Measurements from ENCODE around the gene CRTC2. TPM values are rescaled to one million over a fixed set of nuclear protein-coding genes. Genes with fewer than 3 reads are reported as not detected.

Gene CRTC2
- total and polyA plus RNA-seq, 12 donors = 14.6 to 50.5 (median 18.6) TPM

GRCh38 chr1:153928791-153929341 is 29.5 kb downstream of the CRTC2 start:
- no peak for TF ChIP-seq CTCF (IDR thresholded peaks at IDR 0.05)
- peak in 1 of 8 donors; percentile 9 for ATAC-seq

GRCh38 chr1:153928245-153928644 is 30.2 kb downstream of the CRTC2 start:
- H3K27me3 ChIP-seq = no peaks in the 10 kb centered on the region
- 68 to 89% methylated on average over 1 of the region's 1 CpG for WGBS, 2 donors
- intact Hi-C loops (cut with DNase I) = no loop called here
- peaks cover 0 to 44% (median 22%) of the 10 kb centered on the region in 9 donors for H3K36me3 ChIP-seq
- DNase-seq = no peak
- no peak for TF ChIP-seq CTCF (IDR thresholded peaks at IDR 0.05)
- H3K27ac ChIP-seq = peak overlapping the region in 6 of 10 donors; percentile 4 to 71 (median 40)
- H3K4me1 ChIP-seq = peaks cover 0 to 23% (median 9%) of the 10 kb centered on the region in 9 donors
- no peaks in the 10 kb centered on the region for H3K9me3 ChIP-seq
- no peak overlapping the region for H3K4me3 ChIP-seq
- no peak for ATAC-seq

More at GRCh38 chr1:153928791-153929341, 29.5 kb downstream of the CRTC2 start:
- H3K4me3 ChIP-seq = no peak overlapping the region
- no peaks in the 10 kb centered on the region for H3K9me3 ChIP-seq
- no peaks in the 10 kb centered on the region for H3K27me3 ChIP-seq
- peaks cover 0 to 50% (median 29%) of the 10 kb centered on the region in 9 donors for H3K36me3 ChIP-seq
- H3K27ac ChIP-seq = peak overlapping the region in 6 of 10 donors; percentile 4 to 71 (median 38)
- DNase-seq = no peak
- intact Hi-C loops (cut with DNase I) = no loop called here
- 49 to 62% methylated on average over 4 of the region's 4 CpGs for WGBS, 2 donors
- peaks cover 0 to 19% (median 5%) of the 10 kb centered on the region in 9 donors for H3K4me1 ChIP-seq

- Histone ChIP-seq H3K36me3 (peaks cover 0 to 26% (median 10%) of the 10 kb centered on the region in 9 donors), H3K27me3 (no peaks in the 10 kb centered on the region), H3K27ac (no peak overlapping the region), H3K9me3 (no peaks in the 10 kb centered on the region), H3K4me1 (peaks cover 0 to 29% (median 12%) of the 10 kb centered on the region in 9 donors), H3K4me3 (no peak overlapping the region)
- no peak for TF ChIP-seq CTCF (IDR thresholded peaks at IDR 0.05)
- WGBS, 2 donors = 83 to 85% methylated on average over 4 of the region's 4 CpGs
- intact Hi-C loops (cut with DNase I) = no loop called here
- ATAC-seq (no peak), DNase-seq (no peak)
Measured at GRCh38 chr1:153926405-153926804, 32.0 kb downstream of the CRTC2 start.

- no peaks in the 10 kb centered on the region for H3K27me3 ChIP-seq
- H3K36me3 ChIP-seq = peaks cover 0 to 17% (median 0%) of the 10 kb centered on the region in 9 donors
- WGBS, 2 donors = 0% methylated on average over 53 of the region's 53 CpGs
Measured at GRCh38 chr1:153922972-153923925, 35.2 kb downstream of the CRTC2 start, which contains the start of gene GATAD2B. TSS of gene GATAD2B (minus strand) at chr1:153922972. CDS start at chr1:153828347, 94,625 bp downstream.

More at GRCh38 chr1:153922972-153923925, 35.2 kb downstream of the CRTC2 start, which contains the start of gene GATAD2B:
- peak within 1 kb of the TSS; percentile 82 to 94 (median 90) for H3K27ac ChIP-seq
- intact Hi-C loops (cut with DNase I) = loop anchor here in 5 of 10 donors (2.0 to 5.0 kb wide), 5 partner anchors 22 to 126 kb away; no protein-coding TSS in a partner anchor
- DNase-seq = peak; percentile 100
- peak; percentile 97 to 99 (median 98) for ATAC-seq
- no peaks in the 10 kb centered on the region for H3K9me3 ChIP-seq
- TF ChIP-seq CTCF (IDR thresholded peaks at IDR 0.05) = no peak
- peak within 1 kb of the TSS; percentile 67 to 93 (median 72) for H3K4me3 ChIP-seq
- H3K4me1 ChIP-seq = peaks cover 10 to 51% (median 40%) of the 10 kb centered on the region in 9 donors
